HG03442 (cell line): ENCODE results near the gene CDH4.

ENCODE experiments used
- ATAC-seq: cut with Tn5 transposase; IDR thresholded peaks from one replicate; pipeline ENCODE4 v1.9.1; 2021; ENCODE audit warnings: mild to moderate bottlenecking, moderate library complexity; ENCODE audit not compliant: unreplicated experiment

Gene CDH4

GRCh38 chr20:61354001-61354390, 101.9 kb downstream of the CDH4 start:
- no peak for ATAC-seq

- no peak for ATAC-seq
Observed at GRCh38 chr20:61354501-61354900, 102.4 kb downstream of the CDH4 start.

GRCh38 chr20:61354901-61355495, 102.9 kb downstream of the CDH4 start:
- no peak for ATAC-seq

GRCh38 chr20:61355585-61355984, 103.5 kb downstream of the CDH4 start:
- ATAC-seq: no peak

GRCh38 chr20:61356196-61356595, 104.1 kb downstream of the CDH4 start:
- ATAC-seq: no peak

GRCh38 chr20:61357119-61357518, 105.1 kb downstream of the CDH4 start:
- no peak for ATAC-seq

- no peak for ATAC-seq
Observed at GRCh38 chr20:61359254-61359653, 107.2 kb downstream of the CDH4 start.

GRCh38 chr20:61360296-61360695, 108.2 kb downstream of the CDH4 start:
- no peak for ATAC-seq

GRCh38 chr20:61360940-61361339, 108.9 kb downstream of the CDH4 start:
- no peak for ATAC-seq

GRCh38 chr20:61361501-61361900, 109.4 kb downstream of the CDH4 start:
- ATAC-seq: no peak

- no peak for ATAC-seq
Observed at GRCh38 chr20:61364147-61364546, 112.1 kb downstream of the CDH4 start.

- no peak for ATAC-seq
Observed at GRCh38 chr20:61366914-61367313, 114.9 kb downstream of the CDH4 start.

- ATAC-seq: no peak
Observed at GRCh38 chr20:61369731-61370520, 117.9 kb downstream of the CDH4 start.

- ATAC-seq: no peak
Observed at GRCh38 chr20:61370841-61371303, 118.8 kb downstream of the CDH4 start.

GRCh38 chr20:61371501-61372136, 119.6 kb downstream of the CDH4 start:
- no peak for ATAC-seq

GRCh38 chr20:61372137-61373054, 120.3 kb downstream of the CDH4 start:
- no peak for ATAC-seq

- ATAC-seq: no peak
Observed at GRCh38 chr20:61373055-61373399, 121.0 kb downstream of the CDH4 start.

GRCh38 chr20:61373956-61374545, 122.0 kb downstream of the CDH4 start:
- ATAC-seq: no peak

- ATAC-seq: no peak
Observed at GRCh38 chr20:61376541-61377240, 124.6 kb downstream of the CDH4 start.
